Activated naive CD8-positive, alpha-beta T cell (primary cell): ENCODE data around the gene ADGRL3.

Experiments
- H3K27ac Mint-ChIP-seq: one replicate; pipeline ENCODE4 v1.8.0; 2021; ENCODE audit warnings: mixed read lengths
- H3K27me3 Mint-ChIP-seq: one replicate; pipeline ENCODE4 v1.8.0; 2021; ENCODE audit warnings: mixed read lengths
- H3K36me3 Mint-ChIP-seq: one replicate; pipeline ENCODE4 v1.8.0; 2021; ENCODE audit warnings: mixed read lengths
- H3K4me1 Mint-ChIP-seq: one replicate; pipeline ENCODE4 v1.8.0; 2021; ENCODE audit warnings: low read depth, mixed read lengths
- H3K4me3 Mint-ChIP-seq: one replicate; pipeline ENCODE4 v1.8.0; 2021; ENCODE audit warnings: mild to moderate bottlenecking, mixed read lengths
- H3K9me3 Mint-ChIP-seq: one replicate; pipeline ENCODE4 v1.8.0; 2021; ENCODE audit warnings: low read depth, mixed read lengths

ADGRL3 gene

GRCh38 chr4:61223385-61223784 is 23.3 kb downstream of the ADGRL3 start:
- Mint-ChIP-seq H3K36me3 (no peaks in the 10 kb centered on the region), H3K27ac (no peak overlapping the region), H3K27me3 (no peaks in the 10 kb centered on the region), H3K4me1 (no peaks in the 10 kb centered on the region), H3K4me3 (no peak overlapping the region), H3K9me3 (peaks cover 6% of the 10 kb centered on the region)

- Mint-ChIP-seq H3K27me3 (no peaks in the 10 kb centered on the region), H3K4me3 (no peak overlapping the region), H3K4me1 (no peaks in the 10 kb centered on the region), H3K9me3 (peaks cover 7% of the 10 kb centered on the region), H3K27ac (no peak overlapping the region), H3K36me3 (no peaks in the 10 kb centered on the region)
These were observed 24.4 kb downstream of the ADGRL3 start for GRCh38 chr4:61224573-61224972.

- H3K9me3 Mint-ChIP-seq, result peaks cover 7% of the 10 kb centered on the region
- H3K27me3 Mint-ChIP-seq, result no peaks in the 10 kb centered on the region
- no peaks in the 10 kb centered on the region for H3K4me1 Mint-ChIP-seq
- no peak overlapping the region for H3K4me3 Mint-ChIP-seq
- no peak overlapping the region for H3K27ac Mint-ChIP-seq
- no peaks in the 10 kb centered on the region for H3K36me3 Mint-ChIP-seq
These were observed 25.5 kb downstream of the ADGRL3 start for GRCh38 chr4:61225656-61226055.

- Mint-ChIP-seq H3K27ac (no peak overlapping the region), H3K4me1 (no peaks in the 10 kb centered on the region), H3K27me3 (no peaks in the 10 kb centered on the region), H3K4me3 (no peak overlapping the region), H3K9me3 (peaks cover 21% of the 10 kb centered on the region), H3K36me3 (no peaks in the 10 kb centered on the region)
These were observed 31.3 kb downstream of the ADGRL3 start for GRCh38 chr4:61231421-61231820.

- Mint-ChIP-seq H3K9me3 (peaks cover 11% of the 10 kb centered on the region), H3K27ac (no peak overlapping the region), H3K27me3 (no peaks in the 10 kb centered on the region), H3K4me1 (no peaks in the 10 kb centered on the region), H3K4me3 (no peak overlapping the region), H3K36me3 (no peaks in the 10 kb centered on the region)
These were observed 39.1 kb downstream of the ADGRL3 start for GRCh38 chr4:61239250-61239649.

GRCh38 chr4:61243962-61244361 is 43.8 kb downstream of the ADGRL3 start:
- no peak overlapping the region for H3K27ac Mint-ChIP-seq
- H3K27me3 Mint-ChIP-seq, result no peaks in the 10 kb centered on the region
- H3K4me1 Mint-ChIP-seq, result no peaks in the 10 kb centered on the region
- no peaks in the 10 kb centered on the region for H3K36me3 Mint-ChIP-seq
- no peak overlapping the region for H3K4me3 Mint-ChIP-seq
- peaks cover 7% of the 10 kb centered on the region for H3K9me3 Mint-ChIP-seq

GRCh38 chr4:61245069-61245714 is 45.1 kb downstream of the ADGRL3 start:
- Mint-ChIP-seq H3K27me3 (no peaks in the 10 kb centered on the region), H3K4me1 (no peaks in the 10 kb centered on the region), H3K36me3 (no peaks in the 10 kb centered on the region), H3K27ac (no peak overlapping the region), H3K9me3 (peaks cover 7% of the 10 kb centered on the region), H3K4me3 (no peak overlapping the region)

GRCh38 chr4:61246034-61246433 is 45.9 kb downstream of the ADGRL3 start:
- H3K4me3 Mint-ChIP-seq, result no peak overlapping the region
- H3K36me3 Mint-ChIP-seq, result no peaks in the 10 kb centered on the region
- H3K9me3 Mint-ChIP-seq, result peaks cover 7% of the 10 kb centered on the region
- H3K4me1 Mint-ChIP-seq, result no peaks in the 10 kb centered on the region
- H3K27ac Mint-ChIP-seq, result no peak overlapping the region
- H3K27me3 Mint-ChIP-seq, result no peaks in the 10 kb centered on the region

- no peaks in the 10 kb centered on the region for H3K27me3 Mint-ChIP-seq
- peaks cover 4% of the 10 kb centered on the region for H3K9me3 Mint-ChIP-seq
- no peaks in the 10 kb centered on the region for H3K36me3 Mint-ChIP-seq
- H3K4me1 Mint-ChIP-seq, result no peaks in the 10 kb centered on the region
- H3K4me3 Mint-ChIP-seq, result no peak overlapping the region
- H3K27ac Mint-ChIP-seq, result no peak overlapping the region
These were observed 48.6 kb downstream of the ADGRL3 start for GRCh38 chr4:61248705-61249104.

- H3K36me3 Mint-ChIP-seq, result no peaks in the 10 kb centered on the region
- no peak overlapping the region for H3K4me3 Mint-ChIP-seq
- peaks cover under 1% of the 10 kb centered on the region for H3K9me3 Mint-ChIP-seq
- H3K27ac Mint-ChIP-seq, result no peak overlapping the region
- H3K4me1 Mint-ChIP-seq, result no peaks in the 10 kb centered on the region
- no peaks in the 10 kb centered on the region for H3K27me3 Mint-ChIP-seq
These were observed 51.0 kb downstream of the ADGRL3 start for GRCh38 chr4:61251129-61251528.

- Mint-ChIP-seq H3K9me3 (no peaks in the 10 kb centered on the region), H3K27ac (no peak overlapping the region), H3K36me3 (no peaks in the 10 kb centered on the region), H3K4me3 (no peak overlapping the region), H3K27me3 (no peaks in the 10 kb centered on the region), H3K4me1 (no peaks in the 10 kb centered on the region)
These were observed 54.3 kb downstream of the ADGRL3 start for GRCh38 chr4:61254406-61254805.

GRCh38 chr4:61273233-61273632 is 73.1 kb downstream of the ADGRL3 start:
- H3K27me3 Mint-ChIP-seq, result no peaks in the 10 kb centered on the region
- peaks cover 20% of the 10 kb centered on the region for H3K9me3 Mint-ChIP-seq
- H3K36me3 Mint-ChIP-seq, result no peaks in the 10 kb centered on the region
- H3K4me1 Mint-ChIP-seq, result no peaks in the 10 kb centered on the region
- H3K27ac Mint-ChIP-seq, result no peak overlapping the region
- no peak overlapping the region for H3K4me3 Mint-ChIP-seq

- Mint-ChIP-seq H3K36me3 (no peaks in the 10 kb centered on the region), H3K9me3 (peaks cover 20% of the 10 kb centered on the region), H3K4me1 (no peaks in the 10 kb centered on the region), H3K27ac (no peak overlapping the region), H3K27me3 (no peaks in the 10 kb centered on the region), H3K4me3 (no peak overlapping the region)
These were observed 74.2 kb downstream of the ADGRL3 start for GRCh38 chr4:61274286-61274685.

- H3K4me1 Mint-ChIP-seq, result no peaks in the 10 kb centered on the region
- no peaks in the 10 kb centered on the region for H3K36me3 Mint-ChIP-seq
- no peak overlapping the region for H3K27ac Mint-ChIP-seq
- H3K27me3 Mint-ChIP-seq, result no peaks in the 10 kb centered on the region
- no peak overlapping the region for H3K4me3 Mint-ChIP-seq
- peaks cover 20% of the 10 kb centered on the region for H3K9me3 Mint-ChIP-seq
These were observed 75.1 kb downstream of the ADGRL3 start for GRCh38 chr4:61275241-61275640.

- Mint-ChIP-seq H3K4me3 (no peak overlapping the region), H3K4me1 (no peaks in the 10 kb centered on the region), H3K27ac (no peak overlapping the region), H3K36me3 (no peaks in the 10 kb centered on the region), H3K9me3 (peaks cover 20% of the 10 kb centered on the region), H3K27me3 (no peaks in the 10 kb centered on the region)
These were observed 75.9 kb downstream of the ADGRL3 start for GRCh38 chr4:61276029-61276428.
